Measurements from ENCODE around the gene FERMT1.

DNA sequence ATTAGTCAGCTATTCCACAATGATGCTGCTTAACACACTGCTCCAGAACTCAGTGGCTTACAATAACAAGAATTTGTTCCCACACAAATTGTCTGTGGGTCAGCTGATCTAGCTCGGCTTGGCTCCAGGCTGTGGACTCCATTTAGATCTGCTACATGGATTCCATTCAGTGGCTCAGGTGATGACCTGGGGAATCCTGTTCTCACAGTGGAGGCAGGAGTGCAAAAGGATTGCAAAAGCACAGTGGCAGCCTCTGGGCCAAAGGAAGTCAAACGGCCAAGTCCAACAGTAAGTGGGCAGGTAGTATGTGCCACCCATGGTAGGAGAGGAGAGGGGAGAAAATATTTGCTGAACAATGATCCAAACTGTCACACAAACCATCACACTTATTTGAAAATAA is 53.2 kb downstream of the FERMT1 start:
- TF ChIP-seq, protein P1, sequence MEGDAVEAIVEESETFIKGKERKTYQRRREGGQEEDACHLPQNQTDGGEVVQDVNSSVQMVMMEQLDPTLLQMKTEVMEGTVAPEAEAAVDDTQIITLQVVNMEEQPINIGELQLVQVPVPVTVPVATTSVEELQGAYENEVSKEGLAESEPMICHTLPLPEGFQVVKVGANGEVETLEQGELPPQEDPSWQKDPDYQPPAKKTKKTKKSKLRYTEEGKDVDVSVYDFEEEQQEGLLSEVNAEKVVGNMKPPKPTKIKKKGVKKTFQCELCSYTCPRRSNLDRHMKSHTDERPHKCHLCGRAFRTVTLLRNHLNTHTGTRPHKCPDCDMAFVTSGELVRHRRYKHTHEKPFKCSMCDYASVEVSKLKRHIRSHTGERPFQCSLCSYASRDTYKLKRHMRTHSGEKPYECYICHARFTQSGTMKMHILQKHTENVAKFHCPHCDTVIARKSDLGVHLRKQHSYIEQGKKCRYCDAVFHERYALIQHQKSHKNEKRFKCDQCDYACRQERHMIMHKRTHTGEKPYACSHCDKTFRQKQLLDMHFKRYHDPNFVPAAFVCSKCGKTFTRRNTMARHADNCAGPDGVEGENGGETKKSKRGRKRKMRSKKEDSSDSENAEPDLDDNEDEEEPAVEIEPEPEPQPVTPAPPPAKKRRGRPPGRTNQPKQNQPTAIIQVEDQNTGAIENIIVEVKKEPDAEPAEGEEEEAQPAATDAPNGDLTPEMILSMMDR (IDR thresholded peaks at IDR 0.05; ENCODE audit: low read length), result no peak
- no peak for TF ChIP-seq EZH2 (optimal IDR thresholded peaks at IDR 0.05; ENCODE audit: low read depth, low read length)
